Urinary bladder (tissue), 4 donors: ENCODE data around the gene SPPL3. TPM values are rescaled to one million over a fixed set of nuclear protein-coding genes. Genes with fewer than 3 reads are reported as not detected.

Source experiments
- DNase-seq: peaks from one replicate; pipeline ENCODE4 v3.0.0-alpha.2; 2015; ENCODE audit errors: extremely low spot score
- H3K27ac ChIP-seq: one replicate; pipeline ENCODE4 v1.5.1; 2013; ENCODE audit warnings: low read depth, mild to moderate bottlenecking, moderate library complexity
- H3K36me3 ChIP-seq: one replicate; pipeline ENCODE4 v1.6.1; 2013; ENCODE audit warnings: mild to moderate bottlenecking, moderate library complexity; ENCODE audit not compliant: insufficient read depth
- H3K4me1 ChIP-seq: one replicate; pipeline ENCODE4 v1.6.1; 2013; ENCODE audit warnings: mild to moderate bottlenecking, moderate library complexity; ENCODE audit not compliant: insufficient read depth
- H3K4me3 ChIP-seq: one replicate; pipeline ENCODE4 v1.5.1; 2013; ENCODE audit warnings: low read depth, low read length
- WGBS: extraction: QIAGEN DNeasy Blood & Tissue Kit; methylation state at CpG from one replicate; pipeline ENCODE4 v1.1.7; 2013; 5-methylcytosine and 5-hydroxymethylcytosine counted together
- polyA plus RNA-seq: library from polyadenylated mRNA; stranded (reverse); fragments of 200-250 nt; gene quantifications from one replicate; pipeline ENCODE4 v1.2.3, GENCODE V29; 2013
- total RNA-seq: library from RNA; depleted of rRNA; stranded (reverse); fragments of >200 nt; gene quantifications from one replicate; pipeline ENCODE4 v1.2.3, GENCODE V29; 2014
- donor health status: healthy with polysubstance abuse.
- donor health status: healthy.

Gene SPPL3
- total and polyA plus RNA-seq, 2 donors, result 30.5 to 40.4 TPM

GRCh38 chr12:120721866-120722265 lies 182.3 kb downstream of the SPPL3 start:
- Histone ChIP-seq H3K27ac (no peak overlapping the region), H3K36me3 (peaks cover 6% of the 10 kb centered on the region), H3K4me3 (no peak overlapping the region), H3K4me1 (no peaks in the 10 kb centered on the region)
- no peak for DNase-seq
- WGBS, result 91% methylated on average over 3 of the region's 3 CpGs

- peaks cover 6% of the 10 kb centered on the region for H3K36me3 ChIP-seq
- H3K4me1 ChIP-seq, result no peaks in the 10 kb centered on the region
- WGBS, result 93% methylated on average over 10 of the region's 10 CpGs
- no peak for DNase-seq
- H3K4me3 ChIP-seq, result no peak overlapping the region
- H3K27ac ChIP-seq, result no peak overlapping the region
Measured at GRCh38 chr12:120720987-120721801, 183.0 kb downstream of the SPPL3 start.

- Histone ChIP-seq H3K4me1 (no peaks in the 10 kb centered on the region), H3K4me3 (no peak overlapping the region), H3K27ac (no peak overlapping the region), H3K36me3 (peaks cover 6% of the 10 kb centered on the region)
- no peak for DNase-seq
- WGBS, result 80% methylated on average over 7 of the region's 7 CpGs
Measured at GRCh38 chr12:120720234-120720986, 183.7 kb downstream of the SPPL3 start.

GRCh38 chr12:120719496-120720233 lies 184.5 kb downstream of the SPPL3 start:
- Histone ChIP-seq H3K4me3 (no peak overlapping the region), H3K27ac (no peak overlapping the region), H3K36me3 (peaks cover 6% of the 10 kb centered on the region), H3K4me1 (no peaks in the 10 kb centered on the region)
- no peak for DNase-seq
- 87% methylated on average over 11 of the region's 11 CpGs for WGBS

GRCh38 chr12:120719072-120719471 lies 185.1 kb downstream of the SPPL3 start:
- H3K36me3 ChIP-seq, result peaks cover 6% of the 10 kb centered on the region
- H3K4me1 ChIP-seq, result no peaks in the 10 kb centered on the region
- H3K4me3 ChIP-seq, result no peak overlapping the region
- WGBS, result 96% methylated on average over 2 of the region's 2 CpGs
- DNase-seq, result no peak
- H3K27ac ChIP-seq, result no peak overlapping the region

GRCh38 chr12:120718055-120718454 lies 186.1 kb downstream of the SPPL3 start:
- no peak overlapping the region for H3K27ac ChIP-seq
- peaks cover 4% of the 10 kb centered on the region for H3K36me3 ChIP-seq
- WGBS, result 95% methylated on average over 9 of the region's 9 CpGs
- H3K4me1 ChIP-seq, result no peaks in the 10 kb centered on the region
- no peak overlapping the region for H3K4me3 ChIP-seq
- DNase-seq, result no peak

- peak; percentile 63 for DNase-seq
- Histone ChIP-seq H3K27ac (no peak overlapping the region), H3K4me3 (no peak overlapping the region), H3K4me1 (no peaks in the 10 kb centered on the region), H3K36me3 (no peaks in the 10 kb centered on the region)
- 21% methylated on average over 4 of the region's 4 CpGs for WGBS
Measured at GRCh38 chr12:120713861-120714482, 190.2 kb downstream of the SPPL3 start.

- Histone ChIP-seq H3K4me1 (no peaks in the 10 kb centered on the region), H3K27ac (no peak overlapping the region), H3K36me3 (no peaks in the 10 kb centered on the region), H3K4me3 (no peak overlapping the region)
- DNase-seq, result no peak
- 60% methylated on average over 6 of the region's 6 CpGs for WGBS
Measured at GRCh38 chr12:120712610-120713009, 191.5 kb downstream of the SPPL3 start.

Other genes starting within 250 kb of the SPPL3 start
- 89.5 TPM for gene MLEC, start 217.2 kb downstream of the SPPL3 start, total RNA-seq
- gene MLEC, start 217.2 kb downstream of the SPPL3 start, polyA plus RNA-seq, result 54.6 TPM
- gene UNC119B, start 193.9 kb downstream of the SPPL3 start, total RNA-seq, result 17.5 TPM
- gene UNC119B, start 193.9 kb downstream of the SPPL3 start, polyA plus RNA-seq, result 24.8 TPM
- gene ACADS, start 178.5 kb downstream of the SPPL3 start, total RNA-seq, result 6.7 TPM
- 35.6 TPM for gene ACADS, start 178.5 kb downstream of the SPPL3 start, polyA plus RNA-seq
- not detected for gene HNF1A, start 74.2 kb upstream of the SPPL3 start, total RNA-seq
- gene HNF1A, start 74.2 kb upstream of the SPPL3 start, polyA plus RNA-seq, result 0.18 TPM
- 13.1 TPM for gene C12orf43, start 112.1 kb upstream of the SPPL3 start, total RNA-seq
- gene C12orf43, start 112.1 kb upstream of the SPPL3 start, polyA plus RNA-seq, result 16.4 TPM
- gene OASL, start 134.9 kb upstream of the SPPL3 start, total RNA-seq, result 0.85 TPM
- 1.0 TPM for gene OASL, start 134.9 kb upstream of the SPPL3 start, polyA plus RNA-seq
- 4.0 TPM for gene P2RX7, start 228.5 kb upstream of the SPPL3 start, total RNA-seq
- 2.0 TPM for gene P2RX7, start 228.5 kb upstream of the SPPL3 start, polyA plus RNA-seq